HG03521 (cell line): ENCODE results near the gene RPS6KA2.

Experiments
- ATAC-seq: cut with Tn5 transposase; IDR thresholded peaks from one replicate; pipeline ENCODE4 v1.9.1; 2021; ENCODE audit warnings: mild to moderate bottlenecking, moderate library complexity; ENCODE audit not compliant: unreplicated experiment

Gene RPS6KA2

DNA sequence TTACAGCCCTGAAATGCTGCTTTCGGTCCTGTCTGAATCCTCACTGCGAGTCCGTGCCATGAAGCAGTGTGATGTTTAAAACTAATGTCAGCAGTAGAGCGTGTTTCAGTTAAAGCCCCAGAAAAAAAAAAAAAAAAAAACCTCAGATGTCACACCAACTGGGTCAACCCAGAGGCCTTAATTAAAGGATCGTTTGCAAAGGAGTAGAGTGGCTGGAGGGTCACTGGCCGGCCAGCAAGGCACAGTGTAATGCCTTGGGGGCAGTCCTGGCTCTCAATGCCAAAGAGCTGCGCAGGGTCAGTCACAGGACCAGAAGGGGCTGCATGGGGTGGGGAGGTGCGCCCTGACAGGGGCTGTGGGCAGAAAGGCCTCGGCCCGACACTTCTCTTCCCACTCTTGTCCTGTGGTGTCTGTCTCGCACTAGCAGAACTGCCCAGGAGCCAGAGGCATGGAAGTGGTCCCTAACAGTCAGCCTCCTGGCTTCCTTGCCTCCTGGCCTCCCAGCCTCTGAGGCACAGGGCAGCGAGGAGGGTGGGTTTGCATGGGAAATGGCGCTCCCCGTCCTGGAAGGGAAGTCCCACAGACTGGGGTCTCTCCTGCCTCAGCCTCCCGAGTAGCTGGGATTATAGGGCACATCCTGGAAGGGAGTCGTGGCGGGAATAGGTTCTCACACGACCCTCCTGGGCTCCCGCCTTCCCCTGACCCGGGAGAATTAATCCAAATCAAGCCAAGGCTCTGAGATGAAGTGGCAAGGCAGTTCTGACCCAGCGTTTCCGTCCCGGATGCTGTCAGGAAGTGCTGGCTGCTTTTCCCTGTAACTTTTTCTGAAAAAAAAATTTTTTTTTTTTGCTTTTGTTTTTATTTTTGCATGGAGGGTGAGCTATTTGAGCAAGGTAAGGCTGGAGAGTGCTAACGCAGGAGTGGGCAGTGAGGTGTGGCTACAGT, 190.6 kb downstream of the RPS6KA2 start:
- ATAC-seq, result no peak

DNA sequence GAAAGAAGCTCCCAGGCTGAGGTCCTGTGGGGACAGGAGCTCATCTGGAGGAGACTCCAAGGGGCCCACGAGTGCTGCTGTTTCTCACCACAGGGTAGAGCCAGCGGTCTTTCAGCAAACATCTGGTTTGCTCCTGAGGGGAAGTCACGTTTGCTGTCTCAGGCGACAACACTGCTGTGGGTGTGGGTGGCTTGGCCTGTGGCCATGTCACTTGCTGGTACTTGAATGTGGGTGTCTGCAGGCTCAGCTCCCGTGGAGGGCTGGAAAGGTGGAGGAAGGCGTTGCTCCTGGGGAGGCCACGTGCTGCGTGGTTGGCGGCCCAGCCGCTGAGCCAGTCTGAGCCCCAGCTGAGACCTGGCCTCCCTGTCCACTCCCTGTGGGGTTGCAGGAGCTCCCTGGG, 191.5 kb downstream of the RPS6KA2 start:
- peak; percentile 61 for ATAC-seq

DNA sequence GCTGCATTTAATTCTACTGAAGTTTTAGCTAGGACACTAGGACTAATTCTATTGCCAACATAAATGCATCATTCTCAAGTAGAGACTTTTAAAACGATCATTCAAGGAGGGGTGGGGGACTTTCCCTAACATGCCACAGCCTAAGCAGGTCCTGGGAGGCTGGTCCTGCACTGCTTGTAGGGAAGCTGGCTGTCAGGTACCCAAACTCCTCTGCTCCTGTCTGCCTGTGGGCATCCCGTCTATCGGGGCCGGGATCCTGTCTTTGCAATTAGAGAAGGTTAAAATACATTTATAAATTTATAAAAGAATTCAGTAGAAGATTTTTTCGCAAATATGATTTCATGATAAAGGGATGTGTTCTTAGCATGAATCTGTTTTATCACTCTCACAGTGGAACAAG, 192.7 kb downstream of the RPS6KA2 start:
- ATAC-seq, result no peak

DNA sequence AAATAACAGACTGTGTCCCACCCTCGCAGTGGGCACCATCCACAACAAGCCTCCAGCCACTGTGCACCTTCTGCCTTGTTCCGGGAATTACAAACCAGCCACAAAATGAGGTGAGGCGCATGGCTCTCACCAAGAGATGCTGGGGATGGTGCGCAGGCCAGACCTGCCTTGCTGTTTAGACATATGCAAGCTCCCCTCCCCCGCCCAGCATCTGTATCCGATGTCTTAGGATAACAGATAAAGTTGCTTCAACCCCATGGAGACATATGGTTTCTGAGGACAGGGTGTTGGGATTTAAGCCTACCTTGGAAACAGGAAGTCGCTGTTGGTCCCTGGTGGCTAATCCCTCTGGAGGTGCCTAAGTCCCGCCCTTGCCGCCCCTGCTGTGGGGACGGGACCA, 194.0 kb downstream of the RPS6KA2 start:
- no peak for ATAC-seq

GRCh38 chr6:166430269-166430668, 196.8 kb downstream of the RPS6KA2 start:
- no peak for ATAC-seq

DNA sequence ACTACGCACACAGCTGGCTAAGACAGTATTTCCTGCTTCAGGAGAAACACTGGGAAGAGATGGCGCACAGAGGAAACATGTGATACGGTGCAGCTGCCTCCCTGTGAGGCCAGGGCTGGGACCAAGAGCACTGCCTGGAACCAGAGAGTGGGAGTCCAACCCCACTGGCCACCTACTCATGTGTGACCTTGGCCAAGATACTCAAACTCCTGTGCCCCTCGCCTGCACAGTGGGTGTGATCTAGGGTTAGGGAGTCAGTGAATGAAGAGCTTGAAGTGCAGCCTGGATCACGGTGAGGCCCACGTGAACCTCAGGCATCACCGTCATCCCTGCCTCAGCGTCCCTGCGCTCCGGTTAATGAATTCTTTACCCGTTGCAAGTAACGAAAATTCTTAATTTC, 202.6 kb downstream of the RPS6KA2 start:
- no peak for ATAC-seq

DNA sequence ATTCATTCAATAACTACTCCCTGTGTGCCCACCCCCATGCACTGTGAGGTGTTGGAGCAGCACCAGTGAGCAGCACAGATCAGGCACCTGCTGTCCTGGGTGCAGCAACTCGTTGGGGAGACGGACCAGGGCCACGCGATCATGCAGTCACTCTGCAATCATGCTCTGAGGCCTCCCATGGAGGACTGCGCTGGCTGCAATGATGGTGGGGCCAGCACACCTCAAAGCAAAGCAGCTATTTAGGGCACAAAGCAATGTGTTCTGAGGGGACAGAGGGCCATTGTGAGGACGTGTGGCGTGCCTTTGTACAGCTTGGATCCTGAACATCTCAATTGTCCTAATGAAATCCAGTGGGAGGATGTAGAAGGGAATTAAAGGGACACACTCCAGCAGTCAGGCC, 203.3 kb downstream of the RPS6KA2 start:
- no peak for ATAC-seq

GRCh38 chr6:166423051-166423745, 203.9 kb downstream of the RPS6KA2 start:
- no peak for ATAC-seq

DNA sequence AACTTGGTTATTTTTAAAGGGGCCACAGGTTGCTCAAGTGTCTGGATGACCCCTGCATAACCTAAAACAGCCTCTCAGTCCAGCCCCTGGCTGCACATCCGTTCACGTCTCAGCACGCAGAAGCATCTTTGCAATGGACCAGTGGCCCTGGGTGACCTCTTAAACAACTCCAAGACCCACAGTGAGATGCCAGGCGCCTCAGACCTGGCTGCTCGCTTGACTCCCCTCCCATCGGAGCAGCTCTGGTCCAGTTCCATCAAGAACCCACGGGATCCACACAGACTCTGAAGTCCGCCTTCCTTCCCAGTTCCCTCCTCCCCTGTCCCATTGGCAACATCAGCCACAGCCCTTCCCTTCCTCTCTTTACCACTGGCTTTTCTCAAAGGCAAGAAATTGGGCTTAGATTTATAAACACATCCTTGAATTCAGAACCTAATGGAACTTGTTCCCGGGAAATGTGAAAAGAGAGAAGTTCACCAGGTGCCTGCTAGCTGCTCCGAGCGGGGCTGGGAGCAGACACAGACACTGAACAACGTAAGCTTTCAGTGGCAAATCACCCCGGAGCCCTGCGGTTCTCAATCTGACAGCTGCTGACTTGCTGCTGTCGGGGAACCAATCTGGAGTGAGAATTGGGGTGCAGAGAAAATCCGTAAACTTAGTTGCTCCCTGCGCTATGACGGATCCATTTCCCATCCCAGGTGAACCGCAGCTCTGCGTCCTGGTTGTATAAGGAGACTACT, 204.7 kb downstream of the RPS6KA2 start:
- ATAC-seq, result no peak

- no peak for ATAC-seq
Measured at GRCh38 chr6:166420351-166420750, 206.7 kb downstream of the RPS6KA2 start.

- peak; percentile 10 for ATAC-seq
Measured at GRCh38 chr6:166419717-166420116, 207.3 kb downstream of the RPS6KA2 start.

GRCh38 chr6:166419286-166419685, 207.8 kb downstream of the RPS6KA2 start:
- ATAC-seq, result peak; percentile 96

DNA sequence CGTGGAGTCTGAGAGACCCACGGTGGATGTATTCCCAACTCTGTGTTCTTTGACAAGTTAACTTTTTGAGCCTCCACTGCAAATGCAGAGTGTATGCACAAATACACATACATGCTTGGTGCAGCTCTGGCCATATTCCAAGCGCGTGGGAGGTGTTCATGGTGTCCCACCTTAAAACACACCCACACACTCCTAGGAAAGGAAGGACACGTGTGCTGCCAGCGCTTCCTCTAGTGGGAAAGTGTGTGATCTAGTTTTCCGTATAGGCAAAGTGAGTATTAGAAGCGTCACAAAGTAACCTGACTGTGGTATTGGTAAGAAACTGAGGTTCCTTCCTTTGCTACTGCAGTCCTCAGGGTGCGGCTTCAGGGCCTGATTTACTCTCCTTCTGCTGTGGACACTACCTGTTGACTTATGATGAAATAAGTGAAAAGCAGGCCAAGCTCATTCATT, 208.3 kb downstream of the RPS6KA2 start:
- ATAC-seq, result no peak

- peak; percentile 40 for ATAC-seq
Measured at GRCh38 chr6:166417285-166417691, 209.8 kb downstream of the RPS6KA2 start.

DNA sequence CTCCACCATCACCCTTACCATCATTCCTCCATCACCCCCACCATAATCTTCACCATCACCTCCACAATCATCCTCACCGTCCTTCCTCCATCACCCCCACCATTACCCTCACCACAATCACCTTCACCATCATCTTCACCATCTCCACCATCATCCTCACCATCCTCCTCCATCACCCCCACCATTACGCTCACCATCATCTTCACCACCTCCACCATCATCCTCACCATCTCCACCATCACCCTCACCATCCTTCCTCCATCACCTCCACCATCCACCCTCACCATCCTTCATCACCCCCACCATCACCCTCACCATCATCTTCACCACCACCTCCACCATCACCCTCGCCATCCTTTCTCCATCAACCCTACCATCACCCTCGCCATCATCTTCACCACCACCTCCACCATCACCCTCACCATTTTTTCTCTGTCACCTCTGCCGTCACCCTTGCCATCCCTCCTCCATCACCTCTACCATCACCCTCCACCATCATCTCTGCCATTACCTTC, 211.2 kb downstream of the RPS6KA2 start:
- no peak for ATAC-seq

DNA sequence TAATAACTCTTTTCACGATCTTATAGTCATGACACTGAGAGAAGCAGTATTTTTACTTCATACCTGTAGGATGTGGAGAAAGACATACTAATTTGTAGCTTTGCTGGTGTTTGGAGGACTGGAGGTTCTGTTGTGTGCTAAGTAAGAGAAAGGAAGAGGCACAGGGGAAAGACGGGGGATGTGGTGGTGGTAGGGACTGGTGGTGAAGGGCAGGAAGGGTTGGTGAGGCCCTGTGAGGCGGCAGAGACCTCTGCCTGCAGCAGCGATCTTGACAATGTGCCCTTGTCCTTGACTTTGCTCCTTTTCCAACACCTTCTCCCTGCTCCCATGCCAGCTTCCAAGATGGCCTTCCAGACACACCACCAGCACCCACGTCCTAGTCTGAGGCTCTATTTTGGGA, 211.7 kb downstream of the RPS6KA2 start:
- ATAC-seq, result no peak

GRCh38 chr6:166413491-166413951, 213.5 kb downstream of the RPS6KA2 start:
- no peak for ATAC-seq

- ATAC-seq, result no peak
Measured at GRCh38 chr6:166412911-166413384, 214.1 kb downstream of the RPS6KA2 start.

GRCh38 chr6:166412156-166412910, 214.7 kb downstream of the RPS6KA2 start:
- ATAC-seq, result no peak

GRCh38 chr6:166411721-166412151, 215.3 kb downstream of the RPS6KA2 start:
- ATAC-seq, result no peak
